Measurements from ENCODE around the gene NSUN7. TPM values are rescaled to one million over a fixed set of nuclear protein-coding genes. Genes with fewer than 3 reads are reported as not detected.

NSUN7 gene
- total RNA-seq, 1 donor from 2014 or later, result 9.9 TPM

DNA sequence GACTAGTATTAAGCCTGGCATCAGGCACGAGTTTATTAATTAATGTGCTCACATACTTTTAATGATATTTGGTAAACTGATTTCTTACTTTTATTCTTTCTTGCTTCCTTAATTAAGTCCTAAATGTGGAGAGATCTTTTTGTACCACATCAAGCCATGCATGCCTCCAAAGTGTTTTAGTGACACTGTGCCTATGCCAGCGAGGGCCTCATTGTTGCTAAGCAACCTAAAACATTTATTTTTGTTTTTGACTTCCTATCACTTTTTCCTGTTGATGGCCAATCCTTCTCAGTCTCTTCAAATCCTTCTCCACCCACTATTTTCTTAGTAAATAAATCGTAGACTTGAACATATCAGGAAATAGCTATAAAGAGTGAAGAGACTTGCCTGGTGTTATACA is 5.5 kb upstream of the NSUN7 start:
- H3K36me3 ChIP-seq (ENCODE audit: control insufficient read depth, insufficient read depth, low read length), result no peaks in the 10 kb centered on the region
- no peak for DNase-seq (ENCODE audit: low read depth)
- TF ChIP-seq, protein P1, sequence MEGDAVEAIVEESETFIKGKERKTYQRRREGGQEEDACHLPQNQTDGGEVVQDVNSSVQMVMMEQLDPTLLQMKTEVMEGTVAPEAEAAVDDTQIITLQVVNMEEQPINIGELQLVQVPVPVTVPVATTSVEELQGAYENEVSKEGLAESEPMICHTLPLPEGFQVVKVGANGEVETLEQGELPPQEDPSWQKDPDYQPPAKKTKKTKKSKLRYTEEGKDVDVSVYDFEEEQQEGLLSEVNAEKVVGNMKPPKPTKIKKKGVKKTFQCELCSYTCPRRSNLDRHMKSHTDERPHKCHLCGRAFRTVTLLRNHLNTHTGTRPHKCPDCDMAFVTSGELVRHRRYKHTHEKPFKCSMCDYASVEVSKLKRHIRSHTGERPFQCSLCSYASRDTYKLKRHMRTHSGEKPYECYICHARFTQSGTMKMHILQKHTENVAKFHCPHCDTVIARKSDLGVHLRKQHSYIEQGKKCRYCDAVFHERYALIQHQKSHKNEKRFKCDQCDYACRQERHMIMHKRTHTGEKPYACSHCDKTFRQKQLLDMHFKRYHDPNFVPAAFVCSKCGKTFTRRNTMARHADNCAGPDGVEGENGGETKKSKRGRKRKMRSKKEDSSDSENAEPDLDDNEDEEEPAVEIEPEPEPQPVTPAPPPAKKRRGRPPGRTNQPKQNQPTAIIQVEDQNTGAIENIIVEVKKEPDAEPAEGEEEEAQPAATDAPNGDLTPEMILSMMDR (IDR thresholded peaks at IDR 0.05; ENCODE audit: insufficient read depth, low read length, poor library complexity, severe bottlenecking), result no peak
- no peaks in the 10 kb centered on the region for H3K27me3 ChIP-seq (ENCODE audit: control insufficient read depth, insufficient read depth, low read length)
- H3K4me3 ChIP-seq (ENCODE audit: low read depth, low read length), result no peak overlapping the region

DNA sequence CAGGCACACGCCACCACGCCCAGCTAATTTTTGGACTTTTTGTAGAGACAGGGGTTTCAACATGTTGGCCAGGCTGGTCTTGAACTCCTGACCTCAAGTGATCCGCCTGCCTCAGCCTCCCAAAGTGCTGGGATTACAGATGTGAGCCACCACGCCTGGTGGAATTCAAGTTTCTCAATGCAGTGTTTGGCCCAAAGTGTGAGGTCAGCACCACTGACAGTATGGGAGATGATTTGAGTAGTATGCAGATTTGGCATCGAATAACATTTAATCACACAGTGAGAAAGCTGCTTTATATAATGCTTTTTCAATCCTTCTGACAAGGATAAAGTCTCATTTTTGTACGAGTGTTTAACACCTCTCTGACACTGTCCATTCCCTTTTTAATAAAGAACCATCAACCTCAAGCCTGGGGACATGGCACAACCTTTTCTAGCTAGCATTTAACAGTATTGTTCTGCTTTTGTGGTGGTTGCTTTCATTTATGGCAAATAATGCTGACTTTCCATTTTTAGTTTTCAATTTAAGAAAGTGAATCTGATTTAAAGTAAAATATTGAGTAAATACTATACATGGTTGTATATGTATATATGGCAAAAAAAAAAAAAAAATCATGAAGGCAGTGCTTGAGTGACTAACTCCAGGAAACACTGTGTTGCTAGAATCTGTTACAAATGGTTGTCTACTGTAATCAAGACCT is 4.3 kb upstream of the NSUN7 start:
- no peaks in the 10 kb centered on the region for H3K36me3 ChIP-seq (ENCODE audit: control insufficient read depth, insufficient read depth, low read length)
- no peak for DNase-seq (ENCODE audit: low read depth)
- no peak overlapping the region for H3K4me3 ChIP-seq (ENCODE audit: low read depth, low read length)
- TF ChIP-seq, protein P1 (IDR thresholded peaks at IDR 0.05; ENCODE audit: insufficient read depth, low read length, poor library complexity, severe bottlenecking), result no peak
- H3K27me3 ChIP-seq (ENCODE audit: control insufficient read depth, insufficient read depth, low read length), result no peaks in the 10 kb centered on the region

DNA sequence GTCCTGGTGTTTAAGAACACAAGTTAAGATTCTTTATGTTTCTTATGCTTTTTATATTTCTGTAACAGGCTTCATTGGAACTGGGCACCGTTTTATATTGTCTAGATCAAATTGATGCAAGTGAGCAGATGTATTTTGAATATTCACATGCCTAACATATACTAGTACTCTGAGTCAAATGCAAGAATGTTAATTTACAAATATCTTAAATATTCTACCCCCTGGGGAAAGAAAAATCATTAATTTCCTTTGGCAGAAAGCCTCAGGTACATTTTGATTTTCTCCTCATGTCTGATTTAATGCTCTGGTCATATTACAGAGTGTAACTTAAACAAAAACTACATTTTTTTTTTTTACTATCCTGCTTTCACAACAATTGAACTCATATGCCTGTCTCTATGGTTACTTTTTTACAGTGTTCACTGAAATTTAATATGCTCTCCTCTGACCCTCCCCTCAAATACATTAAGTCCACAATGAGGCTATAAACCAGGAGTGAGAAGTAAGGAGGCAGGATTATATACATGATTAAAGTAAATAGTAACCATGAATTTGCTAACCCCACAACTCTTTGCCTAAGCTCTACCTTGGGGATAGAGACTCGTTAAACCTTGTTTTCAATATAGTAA is 2.4 kb upstream of the NSUN7 start:
- no peak for DNase-seq (ENCODE audit: low read depth)
- Histone ChIP-seq H3K27me3 (ENCODE audit: control insufficient read depth, insufficient read depth, low read length) (no peaks in the 10 kb centered on the region), H3K4me3 (ENCODE audit: low read depth, low read length) (no peak overlapping the region), H3K36me3 (ENCODE audit: control insufficient read depth, insufficient read depth, low read length) (no peaks in the 10 kb centered on the region)
- TF ChIP-seq, protein P1 (IDR thresholded peaks at IDR 0.05; ENCODE audit: insufficient read depth, low read length, poor library complexity, severe bottlenecking), result no peak

DNA sequence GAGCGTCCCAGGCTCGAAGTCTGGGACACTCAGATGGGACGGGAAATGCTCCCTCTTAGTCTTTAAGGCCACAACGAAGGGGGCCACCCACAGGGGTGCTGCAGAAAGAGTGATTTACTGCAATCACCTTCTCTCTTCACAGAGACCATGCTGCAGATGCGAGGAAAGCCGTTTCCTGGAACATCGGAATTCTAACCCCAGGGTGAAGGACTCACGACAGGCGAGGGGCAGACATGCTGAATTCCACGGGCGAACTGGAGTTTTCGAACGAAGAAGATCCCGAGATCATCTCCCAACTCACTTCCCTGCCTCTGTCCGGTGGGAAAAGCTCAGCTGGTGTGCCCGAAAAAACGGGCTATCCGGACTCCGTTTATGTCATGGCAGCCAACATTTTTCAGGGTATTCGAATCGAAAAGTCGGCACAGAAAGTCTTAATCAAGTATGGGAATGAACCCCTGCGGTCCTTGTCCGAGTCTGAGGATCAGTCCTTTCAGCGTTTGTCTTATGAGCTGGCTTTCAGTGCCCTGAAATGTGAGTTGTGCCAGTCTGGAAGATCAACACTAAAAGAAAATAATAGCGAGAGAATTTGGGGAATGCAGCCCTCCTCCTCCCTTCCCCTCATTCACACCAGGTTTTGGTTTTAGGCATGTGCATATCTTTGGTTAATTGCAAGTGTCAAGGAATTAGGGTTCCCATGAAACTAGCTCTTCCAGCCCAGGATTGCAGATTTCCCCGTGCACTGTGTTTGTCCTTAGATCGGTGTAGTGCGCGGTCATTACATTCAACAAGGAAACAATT is 905 bp downstream of the NSUN7 start:
- TF ChIP-seq, protein P1 (IDR thresholded peaks at IDR 0.05; ENCODE audit: insufficient read depth, low read length, poor library complexity, severe bottlenecking), result no peak
- H3K4me3 ChIP-seq (ENCODE audit: low read depth, low read length), result peak overlapping the region; percentile 76
- H3K36me3 ChIP-seq (ENCODE audit: control insufficient read depth, insufficient read depth, low read length), result no peaks in the 10 kb centered on the region
- no peak for DNase-seq (ENCODE audit: low read depth)
- no peaks in the 10 kb centered on the region for H3K27me3 ChIP-seq (ENCODE audit: control insufficient read depth, insufficient read depth, low read length)

DNA sequence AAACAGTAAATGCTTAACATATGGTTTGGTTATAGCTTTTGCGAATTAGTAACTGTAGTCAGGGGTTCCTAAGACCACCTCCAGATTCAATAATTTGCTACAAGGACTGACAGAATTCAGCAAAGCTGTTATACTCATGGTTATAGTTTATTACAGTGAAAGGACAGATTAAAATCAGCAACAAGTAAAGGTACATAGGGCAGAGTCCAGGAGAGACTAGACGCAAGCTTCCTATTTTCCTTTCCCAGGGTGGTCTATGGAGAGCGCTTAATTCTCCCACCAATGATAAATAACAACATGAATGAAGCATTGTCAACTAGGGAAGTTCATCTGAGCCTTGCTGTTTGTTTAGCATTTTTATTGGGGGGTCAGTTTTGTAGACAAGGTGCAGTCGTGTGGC is 5.9 kb downstream of the NSUN7 start:
- Histone ChIP-seq H3K36me3 (ENCODE audit: control insufficient read depth, insufficient read depth, low read length) (no peaks in the 10 kb centered on the region), H3K4me3 (ENCODE audit: low read depth, low read length) (no peak overlapping the region), H3K27me3 (ENCODE audit: control insufficient read depth, insufficient read depth, low read length) (no peaks in the 10 kb centered on the region)
- no peak for DNase-seq (ENCODE audit: low read depth)
- TF ChIP-seq, protein P1 (IDR thresholded peaks at IDR 0.05; ENCODE audit: insufficient read depth, low read length, poor library complexity, severe bottlenecking), result no peak
